SK-N-SH treated with all-trans-retinoic acid at 6 μM for 48 hours (cell line): ENCODE measurements around the gene SPTBN4.
A peak's percentile ranks its signal among the peaks of the same experiment; 100 is the strongest.
"Not testable (repeated sequence)": the region's sequence is repeated elsewhere in the genome, so short reads cannot be mapped to it uniquely, and the experiment has no call there.

Experiments used
- ATAC-seq: fragments of 200-7000 bp; cut with Tn5 transposase; 3 replicates; pipeline ENCODE4 v1.9.1; 2020; ENCODE audit warnings: mild to moderate bottlenecking, moderate library complexity
- ARNTL ChIP-seq: fragments of 450-650 bp; formaldehyde crosslinking; IDR thresholded peaks from 2 replicates; pipeline ENCODE4 v1.5.0; 2020; ENCODE audit warnings: low read depth, mild to moderate bottlenecking, moderate library complexity, borderline replicate concordance
- BACH2 ChIP-seq: fragments of 250-450 bp; sonication (Bioruptor Pico); IDR thresholded peaks from 2 replicates; pipeline ENCODE4 v1.9.0; 2021; ENCODE audit warnings: mild to moderate bottlenecking, borderline replicate concordance
- CREB5 ChIP-seq: fragments of 250-450 bp; sonication (Bioruptor Pico); IDR thresholded peaks from 2 replicates; pipeline ENCODE4 v1.5.1; 2020; ENCODE audit warnings: low read depth, mild to moderate bottlenecking, moderate library complexity
- CSDC2 ChIP-seq: fragments of 250-450 bp; sonication (Bioruptor Pico); IDR thresholded peaks from 2 replicates; pipeline ENCODE4 v1.5.0; 2020; ENCODE audit warnings: mild to moderate bottlenecking, moderate library complexity
- CSRNP3 ChIP-seq: fragments of 250-450 bp; sonication (Bioruptor Pico); IDR thresholded peaks from 2 replicates; pipeline ENCODE4 v1.5.1; 2021; ENCODE audit warnings: mild to moderate bottlenecking, moderate library complexity
- ESRRG ChIP-seq: fragments of 250-450 bp; sonication (Bioruptor Pico); IDR thresholded peaks from 2 replicates; pipeline ENCODE4 v1.6.1; 2021; ENCODE audit warnings: mild to moderate bottlenecking
- GLIS3 ChIP-seq: fragments of 250-450 bp; sonication (Bioruptor Pico); IDR thresholded peaks from 2 replicates; pipeline ENCODE4 v1.5.0; 2020; ENCODE audit warnings: mild to moderate bottlenecking, moderate library complexity
- PATZ1 ChIP-seq: fragments of 250-450 bp; sonication (Bioruptor Pico); IDR thresholded peaks from 2 replicates; pipeline ENCODE4 v1.8.0; 2020; ENCODE audit warnings: mild to moderate bottlenecking, moderate library complexity, borderline replicate concordance
- POU6F1 ChIP-seq: fragments of 250-450 bp; sonication (Bioruptor Pico); IDR thresholded peaks from 2 replicates; pipeline ENCODE4 v1.8.0; 2021; ENCODE audit warnings: low read depth, mild to moderate bottlenecking, moderate library complexity, borderline replicate concordance
- RARB ChIP-seq: fragments of 250-450 bp; sonication (Bioruptor Pico); IDR thresholded peaks from 2 replicates; pipeline ENCODE4 v1.8.0; 2021; ENCODE audit warnings: mild to moderate bottlenecking, moderate library complexity
- SNAI2 ChIP-seq: fragments of 250-450 bp; sonication (Bioruptor Pico); IDR thresholded peaks from 2 replicates; pipeline ENCODE4 v1.5.0; 2020; ENCODE audit warnings: mild to moderate bottlenecking, moderate library complexity
- TCF4 ChIP-seq: fragments of 250-450 bp; sonication (Bioruptor Pico); IDR thresholded peaks from 2 replicates; pipeline ENCODE4 v1.8.0; 2021; ENCODE audit warnings: mild to moderate bottlenecking, moderate library complexity, borderline replicate concordance
- ZC3H10 ChIP-seq: fragments of 250-450 bp; sonication (Bioruptor Pico); IDR thresholded peaks from 2 replicates; pipeline ENCODE4 v1.5.1; 2021; ENCODE audit warnings: mild to moderate bottlenecking, moderate library complexity
- ZFP3 ChIP-seq: fragments of 250-450 bp; sonication (Bioruptor Pico); IDR thresholded peaks from 2 replicates; pipeline ENCODE4 v1.5.0; 2020; ENCODE audit warnings: mild to moderate bottlenecking, moderate library complexity
- ZFP30 ChIP-seq: fragments of 450-650 bp; formaldehyde crosslinking; IDR thresholded peaks from 2 replicates; pipeline ENCODE4 v1.5.0; 2022; ENCODE audit warnings: mild to moderate bottlenecking, moderate library complexity
- ZNF565 ChIP-seq: fragments of 450-650 bp; formaldehyde crosslinking; conservative IDR thresholded peaks from 2 replicates; pipeline ENCODE4 v1.5.0; 2020; ENCODE audit warnings: low read depth, mild to moderate bottlenecking, moderate library complexity
- ZNF8 ChIP-seq: fragments of 450-650 bp; formaldehyde crosslinking; IDR thresholded peaks from 2 replicates; pipeline ENCODE4 v1.5.0; 2020; ENCODE audit warnings: mild to moderate bottlenecking, moderate library complexity
- TF ChIP-seq, protein P1 (sequence below): fragments of 250-450 bp; sonication (Bioruptor Pico); IDR thresholded peaks from 2 replicates; pipeline ENCODE4 v1.5.0; 2020; ENCODE audit warnings: mild to moderate bottlenecking, moderate library complexity

Gene SPTBN4

DNA sequence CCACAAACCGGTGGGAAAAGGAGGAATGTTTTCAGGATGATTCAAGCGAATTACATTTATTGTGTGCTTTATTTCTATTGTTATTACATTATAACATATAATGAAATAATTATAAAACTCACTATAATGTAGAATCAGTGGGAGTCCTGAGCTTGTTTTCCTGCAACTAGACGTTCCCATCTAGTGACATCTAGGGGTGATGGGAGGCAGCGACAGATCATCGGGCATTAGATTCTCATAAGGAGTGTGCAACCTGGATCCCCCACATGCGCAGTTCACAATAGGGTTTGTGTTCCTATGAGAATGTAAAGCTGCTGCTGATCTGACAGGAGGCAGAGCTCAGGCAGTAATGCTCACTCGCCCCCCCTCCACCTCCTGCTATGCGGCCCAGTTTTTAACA, 54.5 kb downstream of the SPTBN4 start:
- TF ChIP-seq ZFP3 (CRISPR knock-in tag) = no peak
- TF ChIP-seq TCF4 (CRISPR knock-in tag) = no peak
- no peak for TF ChIP-seq BACH2 (CRISPR knock-in tag)
- TF ChIP-seq, protein P1, sequence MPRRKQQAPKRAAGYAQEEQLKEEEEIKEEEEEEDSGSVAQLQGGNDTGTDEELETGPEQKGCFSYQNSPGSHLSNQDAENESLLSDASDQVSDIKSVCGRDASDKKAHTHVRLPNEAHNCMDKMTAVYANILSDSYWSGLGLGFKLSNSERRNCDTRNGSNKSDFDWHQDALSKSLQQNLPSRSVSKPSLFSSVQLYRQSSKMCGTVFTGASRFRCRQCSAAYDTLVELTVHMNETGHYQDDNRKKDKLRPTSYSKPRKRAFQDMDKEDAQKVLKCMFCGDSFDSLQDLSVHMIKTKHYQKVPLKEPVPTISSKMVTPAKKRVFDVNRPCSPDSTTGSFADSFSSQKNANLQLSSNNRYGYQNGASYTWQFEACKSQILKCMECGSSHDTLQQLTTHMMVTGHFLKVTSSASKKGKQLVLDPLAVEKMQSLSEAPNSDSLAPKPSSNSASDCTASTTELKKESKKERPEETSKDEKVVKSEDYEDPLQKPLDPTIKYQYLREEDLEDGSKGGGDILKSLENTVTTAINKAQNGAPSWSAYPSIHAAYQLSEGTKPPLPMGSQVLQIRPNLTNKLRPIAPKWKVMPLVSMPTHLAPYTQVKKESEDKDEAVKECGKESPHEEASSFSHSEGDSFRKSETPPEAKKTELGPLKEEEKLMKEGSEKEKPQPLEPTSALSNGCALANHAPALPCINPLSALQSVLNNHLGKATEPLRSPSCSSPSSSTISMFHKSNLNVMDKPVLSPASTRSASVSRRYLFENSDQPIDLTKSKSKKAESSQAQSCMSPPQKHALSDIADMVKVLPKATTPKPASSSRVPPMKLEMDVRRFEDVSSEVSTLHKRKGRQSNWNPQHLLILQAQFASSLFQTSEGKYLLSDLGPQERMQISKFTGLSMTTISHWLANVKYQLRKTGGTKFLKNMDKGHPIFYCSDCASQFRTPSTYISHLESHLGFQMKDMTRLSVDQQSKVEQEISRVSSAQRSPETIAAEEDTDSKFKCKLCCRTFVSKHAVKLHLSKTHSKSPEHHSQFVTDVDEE (CRISPR knock-in tag) = no peak
- no peak for TF ChIP-seq ARNTL (CRISPR knock-in tag)
- no peak for TF ChIP-seq GLIS3 (CRISPR knock-in tag)
- TF ChIP-seq CSRNP3 (CRISPR knock-in tag) = no peak
- no peak for TF ChIP-seq ZNF565 (CRISPR knock-in tag)
- TF ChIP-seq CREB5 (CRISPR knock-in tag) = no peak
- no peak for TF ChIP-seq ZC3H10 (CRISPR knock-in tag)
- no peak for TF ChIP-seq CSDC2
- no peak for TF ChIP-seq POU6F1 (CRISPR knock-in tag)
- no peak for TF ChIP-seq ZFP30 (CRISPR knock-in tag)
- TF ChIP-seq PATZ1 (CRISPR knock-in tag) = no peak
- no peak for TF ChIP-seq ESRRG (CRISPR knock-in tag)
- no peak for TF ChIP-seq ZNF8 (CRISPR knock-in tag)
- TF ChIP-seq RARB (CRISPR knock-in tag) = no peak
- TF ChIP-seq SNAI2 (CRISPR knock-in tag) = no peak

GRCh38 chr19:40521900-40522299, 55.1 kb downstream of the SPTBN4 start:
- not testable (repeated sequence) for ATAC-seq

More for the DNA sequence above, 54.5 kb downstream of the SPTBN4 start:
- no peak for ATAC-seq

- peak; percentile 98 for ATAC-seq
- TF ChIP-seq BACH2 (CRISPR knock-in tag) (no peak), ZNF565 (CRISPR knock-in tag) (no peak), CSDC2 (no peak), ESRRG (CRISPR knock-in tag) (no peak), ZC3H10 (CRISPR knock-in tag) (no peak), SNAI2 (CRISPR knock-in tag) (no peak), ARNTL (CRISPR knock-in tag) (no peak), ZFP30 (CRISPR knock-in tag) (no peak), ZFP3 (CRISPR knock-in tag) (no peak)
These were observed 56.7 kb downstream of the SPTBN4 start for GRCh38 chr19:40523322-40524047.
